GM23338 (cell line): ENCODE measurements around the gene KAZN. TPM values are rescaled to one million over a fixed set of nuclear protein-coding genes. Genes with fewer than 3 reads are reported as not detected.

ENCODE experiments used
- ATAC-seq: fragments of 200-7000 bp; cut with Tn5 transposase; 3 replicates; pipeline ENCODE4 v1.9.1; 2020
- DNase-seq: peaks from one replicate; pipeline ENCODE4 v3.0.0-alpha.2; 2015; ENCODE audit warnings: low spot score
- H2AFZ ChIP-seq: fragments of 200-600 bp; sonication (generic); 2 replicates; pipeline ENCODE4 v1.8.0; 2016; ENCODE audit warnings: antibody characterized with exemption, mild to moderate bottlenecking, moderate library complexity
- H3F3A ChIP-seq: fragments of 200-600 bp; sonication (generic); replicated peaks from 2 replicates; pipeline ENCODE4 v1.8.0; 2017; ENCODE audit warnings: antibody characterized with exemption, mixed run types, low read depth
- H3K27ac ChIP-seq: fragments of 200-600 bp; sonication (generic); 2 replicates; pipeline ENCODE4 v1.6.1; 2016; ENCODE audit warnings: low read depth
- H3K27me3 ChIP-seq: fragments of 200-600 bp; sonication (generic); 2 replicates; pipeline ENCODE4 v1.8.0; 2016; ENCODE audit warnings: mild to moderate bottlenecking, mixed run types, moderate library complexity; ENCODE audit not compliant: insufficient read depth
- H3K36me3 ChIP-seq: fragments of 200-600 bp; sonication (generic); 2 replicates; pipeline ENCODE4 v1.8.0; 2016; ENCODE audit warnings: mild to moderate bottlenecking; ENCODE audit not compliant: insufficient read depth
- H3K4me1 ChIP-seq: fragments of 200-600 bp; sonication (generic); 2 replicates; pipeline ENCODE4 v1.8.0; 2016; ENCODE audit warnings: mild to moderate bottlenecking, moderate library complexity; ENCODE audit not compliant: insufficient read depth
- H3K4me2 ChIP-seq: fragments of 200-600 bp; sonication (generic); 2 replicates; pipeline ENCODE4 v1.7.1; 2017; ENCODE audit warnings: mixed run types
- H3K4me3 ChIP-seq: fragments of 200-600 bp; sonication (generic); 2 replicates; pipeline ENCODE4 v1.6.1; 2016; ENCODE audit warnings: mixed run types
- H3K79me2 ChIP-seq: fragments of 200-600 bp; sonication (generic); replicated peaks from 2 replicates; pipeline ENCODE4 v1.8.0; 2017; ENCODE audit warnings: mild to moderate bottlenecking; ENCODE audit not compliant: insufficient read depth
- H3K9me2 ChIP-seq: fragments of 200-600 bp; sonication (generic); 2 replicates; pipeline ENCODE4 v1.8.0; 2017; ENCODE audit not compliant: insufficient read depth
- H4K20me1 ChIP-seq: fragments of 200-600 bp; sonication (generic); replicated peaks from 2 replicates; pipeline ENCODE4 v1.8.0; 2017; ENCODE audit warnings: mild to moderate bottlenecking; ENCODE audit not compliant: insufficient read depth
- H3K27ac Mint-ChIP-seq: 2 replicates; pipeline ENCODE4 v1.8.0; 2020; ENCODE audit warnings: inconsistent platforms, mild to moderate bottlenecking, moderate library complexity, mixed read lengths
- H3K27me3 Mint-ChIP-seq: 3 replicates; pipeline ENCODE4 v1.8.0; 2022; ENCODE audit warnings: low read depth, mild to moderate bottlenecking, moderate library complexity, mixed read lengths, inconsistent platforms; ENCODE audit not compliant: insufficient read depth, poor library complexity
- H3K36me3 Mint-ChIP-seq: 3 replicates; pipeline ENCODE4 v1.8.0; 2021; ENCODE audit warnings: low read depth, mild to moderate bottlenecking, inconsistent platforms, moderate library complexity, mixed read lengths
- H3K4me1 Mint-ChIP-seq: 3 replicates; pipeline ENCODE4 v1.8.0; 2020; ENCODE audit warnings: mild to moderate bottlenecking, inconsistent platforms, mixed read lengths
- H3K4me3 Mint-ChIP-seq: 3 replicates; pipeline ENCODE4 v1.8.0; 2021; ENCODE audit warnings: moderate library complexity, mild to moderate bottlenecking, inconsistent platforms, mixed read lengths
- H3K9me3 Mint-ChIP-seq: 3 replicates; pipeline ENCODE4 v1.8.0; 2020; ENCODE audit warnings: moderate library complexity, mild to moderate bottlenecking, inconsistent platforms, mixed read lengths
- CREB1 ChIP-seq: fragments of 250-450 bp; sonication (Bioruptor Pico); IDR thresholded peaks from 2 replicates; pipeline ENCODE4 v1.5.0; 2020; ENCODE audit warnings: low read depth, mild to moderate bottlenecking, moderate library complexity
- EZH2 ChIP-seq: fragments of 200-600 bp; sonication (generic); IDR thresholded peaks from one replicate; pipeline ENCODE4 v1.8.0; 2017; ENCODE audit warnings: antibody characterized with exemption, mild to moderate bottlenecking, low read depth; ENCODE audit not compliant: unreplicated experiment
- EZH2phosphoT487 ChIP-seq: fragments of 200-600 bp; sonication (generic); IDR thresholded peaks from one replicate; pipeline ENCODE4 v1.8.1; 2018; ENCODE audit warnings: antibody characterized with exemption; ENCODE audit not compliant: unreplicated experiment
- JUNB ChIP-seq: IDR thresholded peaks from one replicate; pipeline ENCODE4 v1.6.1; 2016; ENCODE audit warnings: antibody characterized with exemption; ENCODE audit not compliant: unreplicated experiment
- NANOG ChIP-seq: IDR thresholded peaks from 2 replicates; pipeline ENCODE4 v1.6.1; 2016; ENCODE audit warnings: antibody characterized with exemption, borderline replicate concordance
- POLR2AphosphoS5 ChIP-seq: IDR thresholded peaks from 2 replicates; pipeline ENCODE4 v1.6.1; 2016; ENCODE audit warnings: antibody characterized with exemption, low read depth
- STAT1 ChIP-seq: IDR thresholded peaks from one replicate; pipeline ENCODE4 v1.6.1; 2016; ENCODE audit warnings: antibody characterized with exemption; ENCODE audit not compliant: unreplicated experiment
- ZNF114 ChIP-seq: fragments of 250-450 bp; sonication (Bioruptor Pico); IDR thresholded peaks from 2 replicates; pipeline ENCODE4 v1.5.0; 2020; ENCODE audit warnings: mild to moderate bottlenecking, moderate library complexity
- ZNF331 ChIP-seq: fragments of 250-450 bp; sonication (Bioruptor Pico); IDR thresholded peaks from 2 replicates; pipeline ENCODE4 v1.5.0; 2020; ENCODE audit warnings: low read depth, mild to moderate bottlenecking, moderate library complexity
- polyA plus RNA-seq: library from polyadenylated mRNA; unstranded; fragments of >200 nt; fragmentation: Nextera tagmentation; extraction: Ambion mirVana; gene quantifications from 2 replicates; pipeline ENCODE4 v1.2.1, GENCODE V29; 2016
- total RNA-seq: library from RNA; depleted of rRNA; stranded (reverse); fragments of >200 nt; shearing (Covaris generic); gene quantifications from 2 replicates; pipeline ENCODE4 v1.2.3, GENCODE V29; 2014
- TF ChIP-seq, protein P1 (sequence below): IDR thresholded peaks from 2 replicates; pipeline ENCODE4 v1.6.1; 2016; ENCODE audit warnings: antibody characterized with exemption
- TF ChIP-seq, protein P2 (sequence below): IDR thresholded peaks from one replicate; pipeline ENCODE4 v1.6.1; 2018; ENCODE audit warnings: antibody characterized with exemption; ENCODE audit not compliant: unreplicated experiment
- TF ChIP-seq, protein P3 (sequence below): fragments of 250-450 bp; sonication (Bioruptor Pico); IDR thresholded peaks from 2 replicates; pipeline ENCODE4 v1.5.0; 2020; ENCODE audit warnings: mild to moderate bottlenecking, moderate library complexity
- TF ChIP-seq, protein P4 (sequence below), 2 experiments: fragments of 200-600 bp in 1 of 2; sonication (generic) in 1 of 2; conservative IDR thresholded peaks; 2 replicates each; pipeline versions ENCODE4 v1.5.1 to v1.6.1; 2016 to 2017; ENCODE audit warnings: antibody characterized with exemption in 2 of 2, low read depth in 2 of 2, mild to moderate bottlenecking in 2 of 2, moderate library complexity in 1 of 2

KAZN gene
- total and polyA plus RNA-seq, 2 experiments from 2014 or later = 9.9 to 15.0 TPM

DNA sequence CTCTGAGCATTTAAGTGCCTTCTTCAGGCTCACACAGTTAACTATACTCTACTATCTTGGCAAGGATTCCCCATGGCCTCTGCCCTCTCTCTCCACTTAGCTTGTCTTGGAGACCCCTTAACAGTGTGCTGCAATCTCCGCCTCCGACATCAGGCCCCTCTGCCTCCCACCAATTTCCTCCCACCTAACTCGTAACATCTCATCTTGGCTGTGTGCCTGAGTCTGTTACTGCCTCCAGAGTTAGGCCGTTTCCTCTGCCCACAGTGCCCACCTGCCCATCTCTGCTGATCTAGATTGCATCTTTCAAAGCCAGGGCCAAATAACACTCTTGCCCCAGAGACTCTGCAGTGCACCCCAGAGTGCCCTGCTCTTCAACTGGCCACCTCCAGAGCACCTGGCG lies 310.8 kb downstream of the KAZN start:
- ATAC-seq (no peak), DNase-seq (no peak)
- Mint-ChIP-seq H3K9me3 (no peaks in the 10 kb centered on the region; the same call in 2 of the 3 replicates), H3K4me3 (no peak overlapping the region), H3K4me1 (peaks cover 21% of the 10 kb centered on the region), H3K36me3 (no peaks in the 10 kb centered on the region), H3K27me3 (peaks cover 4% of the 10 kb centered on the region), H3K27ac (no peak overlapping the region)
- no peaks in the 10 kb centered on the region for H3K27me3 ChIP-seq
- H3K9me2 ChIP-seq = no peaks in the 10 kb centered on the region
- no peaks in the 10 kb centered on the region for H3K36me3 ChIP-seq
- no peak overlapping the region for H3K27ac ChIP-seq
- no peaks in the 10 kb centered on the region; the same call in 1 of the 2 replicates for H4K20me1 ChIP-seq
- no peak overlapping the region for H3K4me3 ChIP-seq
- no peak overlapping the region for H2AFZ ChIP-seq
- H3K79me2 ChIP-seq = no peaks in the 10 kb centered on the region
- no peaks in the 10 kb centered on the region for H3F3A ChIP-seq
- no peak for TF ChIP-seq JUNB
- no peak for TF ChIP-seq ZNF331
- TF ChIP-seq ZNF114 = no peak
- TF ChIP-seq, protein P1, sequence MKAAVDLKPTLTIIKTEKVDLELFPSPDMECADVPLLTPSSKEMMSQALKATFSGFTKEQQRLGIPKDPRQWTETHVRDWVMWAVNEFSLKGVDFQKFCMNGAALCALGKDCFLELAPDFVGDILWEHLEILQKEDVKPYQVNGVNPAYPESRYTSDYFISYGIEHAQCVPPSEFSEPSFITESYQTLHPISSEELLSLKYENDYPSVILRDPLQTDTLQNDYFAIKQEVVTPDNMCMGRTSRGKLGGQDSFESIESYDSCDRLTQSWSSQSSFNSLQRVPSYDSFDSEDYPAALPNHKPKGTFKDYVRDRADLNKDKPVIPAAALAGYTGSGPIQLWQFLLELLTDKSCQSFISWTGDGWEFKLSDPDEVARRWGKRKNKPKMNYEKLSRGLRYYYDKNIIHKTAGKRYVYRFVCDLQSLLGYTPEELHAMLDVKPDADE = no peak
- TF ChIP-seq EZH2 = no peak
- TF ChIP-seq STAT1 = no peak
- TF ChIP-seq, protein P2, sequence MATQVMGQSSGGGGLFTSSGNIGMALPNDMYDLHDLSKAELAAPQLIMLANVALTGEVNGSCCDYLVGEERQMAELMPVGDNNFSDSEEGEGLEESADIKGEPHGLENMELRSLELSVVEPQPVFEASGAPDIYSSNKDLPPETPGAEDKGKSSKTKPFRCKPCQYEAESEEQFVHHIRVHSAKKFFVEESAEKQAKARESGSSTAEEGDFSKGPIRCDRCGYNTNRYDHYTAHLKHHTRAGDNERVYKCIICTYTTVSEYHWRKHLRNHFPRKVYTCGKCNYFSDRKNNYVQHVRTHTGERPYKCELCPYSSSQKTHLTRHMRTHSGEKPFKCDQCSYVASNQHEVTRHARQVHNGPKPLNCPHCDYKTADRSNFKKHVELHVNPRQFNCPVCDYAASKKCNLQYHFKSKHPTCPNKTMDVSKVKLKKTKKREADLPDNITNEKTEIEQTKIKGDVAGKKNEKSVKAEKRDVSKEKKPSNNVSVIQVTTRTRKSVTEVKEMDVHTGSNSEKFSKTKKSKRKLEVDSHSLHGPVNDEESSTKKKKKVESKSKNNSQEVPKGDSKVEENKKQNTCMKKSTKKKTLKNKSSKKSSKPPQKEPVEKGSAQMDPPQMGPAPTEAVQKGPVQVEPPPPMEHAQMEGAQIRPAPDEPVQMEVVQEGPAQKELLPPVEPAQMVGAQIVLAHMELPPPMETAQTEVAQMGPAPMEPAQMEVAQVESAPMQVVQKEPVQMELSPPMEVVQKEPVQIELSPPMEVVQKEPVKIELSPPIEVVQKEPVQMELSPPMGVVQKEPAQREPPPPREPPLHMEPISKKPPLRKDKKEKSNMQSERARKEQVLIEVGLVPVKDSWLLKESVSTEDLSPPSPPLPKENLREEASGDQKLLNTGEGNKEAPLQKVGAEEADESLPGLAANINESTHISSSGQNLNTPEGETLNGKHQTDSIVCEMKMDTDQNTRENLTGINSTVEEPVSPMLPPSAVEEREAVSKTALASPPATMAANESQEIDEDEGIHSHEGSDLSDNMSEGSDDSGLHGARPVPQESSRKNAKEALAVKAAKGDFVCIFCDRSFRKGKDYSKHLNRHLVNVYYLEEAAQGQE = no peak
- no peak for TF ChIP-seq NANOG
- TF ChIP-seq, protein P3, sequence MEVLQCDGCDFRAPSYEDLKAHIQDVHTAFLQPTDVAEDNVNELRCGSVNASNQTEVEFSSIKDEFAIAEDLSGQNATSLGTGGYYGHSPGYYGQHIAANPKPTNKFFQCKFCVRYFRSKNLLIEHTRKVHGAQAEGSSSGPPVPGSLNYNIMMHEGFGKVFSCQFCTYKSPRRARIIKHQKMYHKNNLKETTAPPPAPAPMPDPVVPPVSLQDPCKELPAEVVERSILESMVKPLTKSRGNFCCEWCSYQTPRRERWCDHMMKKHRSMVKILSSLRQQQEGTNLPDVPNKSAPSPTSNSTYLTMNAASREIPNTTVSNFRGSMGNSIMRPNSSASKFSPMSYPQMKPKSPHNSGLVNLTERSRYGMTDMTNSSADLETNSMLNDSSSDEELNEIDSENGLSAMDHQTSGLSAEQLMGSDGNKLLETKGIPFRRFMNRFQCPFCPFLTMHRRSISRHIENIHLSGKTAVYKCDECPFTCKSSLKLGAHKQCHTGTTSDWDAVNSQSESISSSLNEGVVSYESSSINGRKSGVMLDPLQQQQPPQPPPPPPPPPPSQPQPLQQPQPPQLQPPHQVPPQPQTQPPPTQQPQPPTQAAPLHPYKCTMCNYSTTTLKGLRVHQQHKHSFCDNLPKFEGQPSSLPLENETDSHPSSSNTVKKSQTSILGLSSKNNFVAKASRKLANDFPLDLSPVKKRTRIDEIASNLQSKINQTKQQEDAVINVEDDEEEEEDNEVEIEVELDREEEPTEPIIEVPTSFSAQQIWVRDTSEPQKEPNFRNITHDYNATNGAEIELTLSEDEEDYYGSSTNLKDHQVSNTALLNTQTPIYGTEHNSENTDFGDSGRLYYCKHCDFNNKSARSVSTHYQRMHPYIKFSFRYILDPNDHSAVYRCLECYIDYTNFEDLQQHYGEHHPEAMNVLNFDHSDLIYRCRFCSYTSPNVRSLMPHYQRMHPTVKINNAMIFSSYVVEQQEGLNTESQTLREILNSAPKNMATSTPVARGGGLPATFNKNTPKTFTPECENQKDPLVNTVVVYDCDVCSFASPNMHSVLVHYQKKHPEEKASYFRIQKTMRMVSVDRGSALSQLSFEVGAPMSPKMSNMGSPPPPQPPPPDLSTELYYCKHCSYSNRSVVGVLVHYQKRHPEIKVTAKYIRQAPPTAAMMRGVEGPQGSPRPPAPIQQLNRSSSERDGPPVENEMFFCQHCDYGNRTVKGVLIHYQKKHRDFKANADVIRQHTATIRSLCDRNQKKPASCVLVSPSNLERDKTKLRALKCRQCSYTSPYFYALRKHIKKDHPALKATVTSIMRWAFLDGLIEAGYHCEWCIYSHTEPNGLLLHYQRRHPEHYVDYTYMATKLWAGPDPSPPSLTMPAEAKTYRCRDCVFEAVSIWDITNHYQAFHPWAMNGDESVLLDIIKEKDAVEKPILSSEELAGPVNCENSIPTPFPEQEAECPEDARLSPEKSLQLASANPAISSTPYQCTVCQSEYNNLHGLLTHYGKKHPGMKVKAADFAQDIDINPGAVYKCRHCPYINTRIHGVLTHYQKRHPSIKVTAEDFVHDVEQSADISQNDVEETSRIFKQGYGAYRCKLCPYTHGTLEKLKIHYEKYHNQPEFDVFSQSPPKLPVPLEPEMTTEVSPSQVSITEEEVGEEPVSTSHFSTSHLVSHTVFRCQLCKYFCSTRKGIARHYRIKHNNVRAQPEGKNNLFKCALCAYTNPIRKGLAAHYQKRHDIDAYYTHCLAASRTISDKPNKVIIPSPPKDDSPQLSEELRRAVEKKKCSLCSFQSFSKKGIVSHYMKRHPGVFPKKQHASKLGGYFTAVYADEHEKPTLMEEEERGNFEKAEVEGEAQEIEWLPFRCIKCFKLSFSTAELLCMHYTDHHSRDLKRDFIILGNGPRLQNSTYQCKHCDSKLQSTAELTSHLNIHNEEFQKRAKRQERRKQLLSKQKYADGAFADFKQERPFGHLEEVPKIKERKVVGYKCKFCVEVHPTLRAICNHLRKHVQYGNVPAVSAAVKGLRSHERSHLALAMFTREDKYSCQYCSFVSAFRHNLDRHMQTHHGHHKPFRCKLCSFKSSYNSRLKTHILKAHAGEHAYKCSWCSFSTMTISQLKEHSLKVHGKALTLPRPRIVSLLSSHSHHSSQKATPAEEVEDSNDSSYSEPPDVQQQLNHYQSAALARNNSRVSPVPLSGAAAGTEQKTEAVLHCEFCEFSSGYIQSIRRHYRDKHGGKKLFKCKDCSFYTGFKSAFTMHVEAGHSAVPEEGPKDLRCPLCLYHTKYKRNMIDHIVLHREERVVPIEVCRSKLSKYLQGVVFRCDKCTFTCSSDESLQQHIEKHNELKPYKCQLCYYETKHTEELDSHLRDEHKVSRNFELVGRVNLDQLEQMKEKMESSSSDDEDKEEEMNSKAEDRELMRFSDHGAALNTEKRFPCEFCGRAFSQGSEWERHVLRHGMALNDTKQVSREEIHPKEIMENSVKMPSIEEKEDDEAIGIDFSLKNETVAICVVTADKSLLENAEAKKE (CRISPR knock-in tag) = no peak
- TF ChIP-seq EZH2phosphoT487 = no peak
- TF ChIP-seq, protein P4, sequence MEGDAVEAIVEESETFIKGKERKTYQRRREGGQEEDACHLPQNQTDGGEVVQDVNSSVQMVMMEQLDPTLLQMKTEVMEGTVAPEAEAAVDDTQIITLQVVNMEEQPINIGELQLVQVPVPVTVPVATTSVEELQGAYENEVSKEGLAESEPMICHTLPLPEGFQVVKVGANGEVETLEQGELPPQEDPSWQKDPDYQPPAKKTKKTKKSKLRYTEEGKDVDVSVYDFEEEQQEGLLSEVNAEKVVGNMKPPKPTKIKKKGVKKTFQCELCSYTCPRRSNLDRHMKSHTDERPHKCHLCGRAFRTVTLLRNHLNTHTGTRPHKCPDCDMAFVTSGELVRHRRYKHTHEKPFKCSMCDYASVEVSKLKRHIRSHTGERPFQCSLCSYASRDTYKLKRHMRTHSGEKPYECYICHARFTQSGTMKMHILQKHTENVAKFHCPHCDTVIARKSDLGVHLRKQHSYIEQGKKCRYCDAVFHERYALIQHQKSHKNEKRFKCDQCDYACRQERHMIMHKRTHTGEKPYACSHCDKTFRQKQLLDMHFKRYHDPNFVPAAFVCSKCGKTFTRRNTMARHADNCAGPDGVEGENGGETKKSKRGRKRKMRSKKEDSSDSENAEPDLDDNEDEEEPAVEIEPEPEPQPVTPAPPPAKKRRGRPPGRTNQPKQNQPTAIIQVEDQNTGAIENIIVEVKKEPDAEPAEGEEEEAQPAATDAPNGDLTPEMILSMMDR (conservative IDR thresholded peaks at IDR 0.05; ENCODE audit: low read depth in 2 of 2) = no peak
- no peak for TF ChIP-seq POLR2AphosphoS5
- no peak for TF ChIP-seq CREB1 (CRISPR knock-in tag)
- peaks cover 9% of the 10 kb centered on the region; the same call in 1 of the 2 replicates for H3K4me1 ChIP-seq
- H3K4me2 ChIP-seq = no peak overlapping the region
